ENCODE results near the gene CREB5.

DNA sequence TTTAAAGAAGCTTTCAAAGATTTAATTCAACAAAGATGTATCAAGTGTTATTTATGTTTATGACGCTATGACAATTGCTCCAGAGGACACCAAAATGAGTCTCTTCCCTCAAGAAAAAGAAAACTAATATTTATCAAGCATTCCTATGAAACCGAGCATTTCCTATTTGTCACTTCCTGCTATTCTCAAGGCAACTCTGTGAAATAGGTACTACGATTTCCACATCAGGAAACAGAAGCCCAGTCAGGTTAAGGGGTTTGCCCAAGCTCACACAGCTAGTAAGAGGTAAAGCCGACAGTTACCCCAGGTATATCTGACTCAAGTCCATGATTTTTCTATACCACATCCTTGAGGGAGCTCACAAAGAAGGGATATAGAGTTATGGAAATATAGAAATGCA lies 459.9 kb downstream of the CREB5 start:
- TF ChIP-seq, protein P1, sequence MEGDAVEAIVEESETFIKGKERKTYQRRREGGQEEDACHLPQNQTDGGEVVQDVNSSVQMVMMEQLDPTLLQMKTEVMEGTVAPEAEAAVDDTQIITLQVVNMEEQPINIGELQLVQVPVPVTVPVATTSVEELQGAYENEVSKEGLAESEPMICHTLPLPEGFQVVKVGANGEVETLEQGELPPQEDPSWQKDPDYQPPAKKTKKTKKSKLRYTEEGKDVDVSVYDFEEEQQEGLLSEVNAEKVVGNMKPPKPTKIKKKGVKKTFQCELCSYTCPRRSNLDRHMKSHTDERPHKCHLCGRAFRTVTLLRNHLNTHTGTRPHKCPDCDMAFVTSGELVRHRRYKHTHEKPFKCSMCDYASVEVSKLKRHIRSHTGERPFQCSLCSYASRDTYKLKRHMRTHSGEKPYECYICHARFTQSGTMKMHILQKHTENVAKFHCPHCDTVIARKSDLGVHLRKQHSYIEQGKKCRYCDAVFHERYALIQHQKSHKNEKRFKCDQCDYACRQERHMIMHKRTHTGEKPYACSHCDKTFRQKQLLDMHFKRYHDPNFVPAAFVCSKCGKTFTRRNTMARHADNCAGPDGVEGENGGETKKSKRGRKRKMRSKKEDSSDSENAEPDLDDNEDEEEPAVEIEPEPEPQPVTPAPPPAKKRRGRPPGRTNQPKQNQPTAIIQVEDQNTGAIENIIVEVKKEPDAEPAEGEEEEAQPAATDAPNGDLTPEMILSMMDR (IDR thresholded peaks at IDR 0.05; ENCODE audit: borderline replicate concordance, extremely low read depth, low read length, poor library complexity, severe bottlenecking) = no peak
- no peak for TF ChIP-seq EZH2 (IDR thresholded peaks at IDR 0.05; ENCODE audit: borderline replicate concordance, low read depth, low read length, severe bottlenecking)

All from DND-41 (cell line).